GM12878 (cell line): Measurements from ENCODE around the gene POLA2. TPM values are rescaled to one million over a fixed set of nuclear protein-coding genes. Genes with fewer than 3 reads are reported as not detected.

Experiments
- polyA plus RNA-seq, 11 experiments: library from polyadenylated mRNA; depleted of rRNA in 4 of 11; unstranded in 6 of 11; stranded (reverse) in 5 of 11; fragments of >200 nt; fragmentation: Nextera tagmentation in 4 of 11; fragmentation: Illumina TruSeq in 1 of 11; extraction: Ambion mirVana in 4 of 11; extraction: Trizol in 1 of 11; gene quantifications; 1 replicate in 1 of 11; 2 replicates in 10 of 11; pipeline versions ENCODE4 v1.2.1 to v1.2.3, GENCODE V29; 2011 to 2016; ENCODE audit warnings: inconsistent platforms in 2 of 11, missing spikeins in 2 of 11, low read depth in 1 of 11
- total RNA-seq, 4 experiments: library from RNA; depleted of rRNA in 3 of 4; stranded (reverse); fragments of >200 nt in 3 of 4; fragmentation: Illumina TruSeq in 1 of 4; extraction: Trizol in 1 of 4; gene quantifications; 2 replicates each; pipeline versions ENCODE4 v1.2.1 to v1.2.3, GENCODE V29; 2013 to 2021
- TF ChIP-seq, protein P1 (sequence below): fragments of 450-650 bp; IDR thresholded peaks from 2 replicates; pipeline ENCODE4 v1.6.1; 2016; ENCODE audit warnings: mild to moderate bottlenecking
- TF ChIP-seq, protein P2 (sequence below): fragments of 450-650 bp; IDR thresholded peaks from 2 replicates; pipeline ENCODE4 v1.6.1; 2017; ENCODE audit warnings: low read depth, mild to moderate bottlenecking, moderate library complexity

POLA2 gene
- total and polyA plus RNA-seq, 10 of the 15 experiments (the other 5 are each of a cell fraction or from before 2014, with no cell fraction given): 4.2 to 121 (median 56.2) TPM

DNA sequence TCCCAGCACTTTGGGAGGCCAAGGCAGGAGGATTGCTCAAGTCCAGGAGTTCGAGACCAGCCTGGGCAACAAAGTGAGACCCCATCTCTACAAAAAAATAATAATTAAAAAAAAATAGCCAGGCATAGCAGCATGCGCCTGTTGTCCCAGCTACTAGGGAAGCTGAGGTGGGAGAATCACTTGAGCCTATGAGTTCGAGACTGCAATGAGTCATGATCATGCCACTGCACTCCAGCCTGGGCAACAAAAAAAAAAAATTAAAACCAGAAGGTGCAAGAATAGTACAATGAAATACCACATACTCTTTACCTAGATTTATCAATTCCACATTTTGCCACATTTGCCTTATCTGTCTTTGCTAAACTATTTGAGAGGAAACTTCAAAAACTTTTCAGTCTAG lies 80.1 kb downstream of the POLA2 start (continued):
- TF ChIP-seq, protein P1, sequence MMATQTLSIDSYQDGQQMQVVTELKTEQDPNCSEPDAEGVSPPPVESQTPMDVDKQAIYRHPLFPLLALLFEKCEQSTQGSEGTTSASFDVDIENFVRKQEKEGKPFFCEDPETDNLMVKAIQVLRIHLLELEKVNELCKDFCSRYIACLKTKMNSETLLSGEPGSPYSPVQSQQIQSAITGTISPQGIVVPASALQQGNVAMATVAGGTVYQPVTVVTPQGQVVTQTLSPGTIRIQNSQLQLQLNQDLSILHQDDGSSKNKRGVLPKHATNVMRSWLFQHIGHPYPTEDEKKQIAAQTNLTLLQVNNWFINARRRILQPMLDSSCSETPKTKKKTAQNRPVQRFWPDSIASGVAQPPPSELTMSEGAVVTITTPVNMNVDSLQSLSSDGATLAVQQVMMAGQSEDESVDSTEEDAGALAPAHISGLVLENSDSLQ: no peak
- TF ChIP-seq, protein P2, sequence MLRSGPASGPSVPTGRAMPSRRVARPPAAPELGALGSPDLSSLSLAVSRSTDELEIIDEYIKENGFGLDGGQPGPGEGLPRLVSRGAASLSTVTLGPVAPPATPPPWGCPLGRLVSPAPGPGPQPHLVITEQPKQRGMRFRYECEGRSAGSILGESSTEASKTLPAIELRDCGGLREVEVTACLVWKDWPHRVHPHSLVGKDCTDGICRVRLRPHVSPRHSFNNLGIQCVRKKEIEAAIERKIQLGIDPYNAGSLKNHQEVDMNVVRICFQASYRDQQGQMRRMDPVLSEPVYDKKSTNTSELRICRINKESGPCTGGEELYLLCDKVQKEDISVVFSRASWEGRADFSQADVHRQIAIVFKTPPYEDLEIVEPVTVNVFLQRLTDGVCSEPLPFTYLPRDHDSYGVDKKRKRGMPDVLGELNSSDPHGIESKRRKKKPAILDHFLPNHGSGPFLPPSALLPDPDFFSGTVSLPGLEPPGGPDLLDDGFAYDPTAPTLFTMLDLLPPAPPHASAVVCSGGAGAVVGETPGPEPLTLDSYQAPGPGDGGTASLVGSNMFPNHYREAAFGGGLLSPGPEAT: no peak

Other genes with a start within 250 kb of the POLA2 start
Only the 7 nearest of the 21 such genes appear.
- not detected in 2 replicates for gene SPDYC, start 91.7 kb upstream of the POLA2 start, total RNA-seq (2014; rRNA removed)
- not detected in 2 replicates for gene SPDYC, start 91.7 kb upstream of the POLA2 start, total RNA-seq (2014; rRNA removed; fragmentation: Illumina TruSeq; extraction: Trizol)
- not detected in 2 replicates for gene SPDYC, start 91.7 kb upstream of the POLA2 start, total RNA-seq (2021)
- not detected in 2 replicates for gene SPDYC, start 91.7 kb upstream of the POLA2 start, polyA plus RNA-seq (2011; rRNA removed)
- gene SPDYC, start 91.7 kb upstream of the POLA2 start, polyA plus RNA-seq (2014; fragmentation: Illumina TruSeq; extraction: Trizol): not detected in 2 replicates
- gene SPDYC, start 91.7 kb upstream of the POLA2 start, polyA plus RNA-seq (2014; fragmentation: Nextera tagmentation; extraction: Ambion mirVana): not detected
- gene SPDYC, start 91.7 kb upstream of the POLA2 start, polyA plus RNA-seq (2014; rRNA removed): not detected in 2 replicates
- not detected for gene SPDYC, start 91.7 kb upstream of the POLA2 start, polyA plus RNA-seq (2016; fragmentation: Nextera tagmentation; extraction: Ambion mirVana)
- gene CAPN1, start 80.0 kb upstream of the POLA2 start, total RNA-seq (2014; rRNA removed): 67.1 and 78.0 TPM in 2 replicates
- 27.4 and 33.0 TPM in 2 replicates for gene CAPN1, start 80.0 kb upstream of the POLA2 start, total RNA-seq (2014; rRNA removed; fragmentation: Illumina TruSeq; extraction: Trizol)
- 167 and 186 TPM in 2 replicates for gene CAPN1, start 80.0 kb upstream of the POLA2 start, total RNA-seq (2021)
- 24.2 and 68.4 TPM in 2 replicates for gene CAPN1, start 80.0 kb upstream of the POLA2 start, polyA plus RNA-seq (2011; rRNA removed)
- gene CAPN1, start 80.0 kb upstream of the POLA2 start, polyA plus RNA-seq (2014; fragmentation: Illumina TruSeq; extraction: Trizol): 23.6 and 76.6 TPM in 2 replicates
- gene CAPN1, start 80.0 kb upstream of the POLA2 start, polyA plus RNA-seq (2014; fragmentation: Nextera tagmentation; extraction: Ambion mirVana): 1 to 10 TPM; 2.2 to 7.9 TPM
- 100 and 112 TPM in 2 replicates for gene CAPN1, start 80.0 kb upstream of the POLA2 start, polyA plus RNA-seq (2014; rRNA removed)
- 100 to 1,000 TPM; 103 to 104 TPM for gene CAPN1, start 80.0 kb upstream of the POLA2 start, polyA plus RNA-seq (2016; fragmentation: Nextera tagmentation; extraction: Ambion mirVana)
- 0.44 TPM in 1 of 2 replicates, not detected in the other for gene CDC42EP2, start 52.9 kb downstream of the POLA2 start, total RNA-seq (2014; rRNA removed)
- 0.23 TPM in 1 of 2 replicates, not detected in the other for gene CDC42EP2, start 52.9 kb downstream of the POLA2 start, total RNA-seq (2014; rRNA removed; fragmentation: Illumina TruSeq; extraction: Trizol)
- 0.66 and 1.2 TPM in 2 replicates for gene CDC42EP2, start 52.9 kb downstream of the POLA2 start, total RNA-seq (2021)
- 0.03 TPM in 1 of 2 replicates, not detected in the other for gene CDC42EP2, start 52.9 kb downstream of the POLA2 start, polyA plus RNA-seq (2011; rRNA removed)
- gene CDC42EP2, start 52.9 kb downstream of the POLA2 start, polyA plus RNA-seq (2014; fragmentation: Illumina TruSeq; extraction: Trizol): 0.06 TPM in 1 of 2 replicates, not detected in the other
- gene CDC42EP2, start 52.9 kb downstream of the POLA2 start, polyA plus RNA-seq (2014; fragmentation: Nextera tagmentation; extraction: Ambion mirVana): under 1 TPM in 1 of 2 experiments, not detected in 1; 0.07 TPM
- 0.12 and 0.41 TPM in 2 replicates for gene CDC42EP2, start 52.9 kb downstream of the POLA2 start, polyA plus RNA-seq (2014; rRNA removed)
- under 1 TPM; 0.09 to 0.13 TPM for gene CDC42EP2, start 52.9 kb downstream of the POLA2 start, polyA plus RNA-seq (2016; fragmentation: Nextera tagmentation; extraction: Ambion mirVana)
- 34.0 and 36.2 TPM in 2 replicates for gene DPF2, start 71.9 kb downstream of the POLA2 start, total RNA-seq (2014; rRNA removed)
- gene DPF2, start 71.9 kb downstream of the POLA2 start, total RNA-seq (2014; rRNA removed; fragmentation: Illumina TruSeq; extraction: Trizol): 27.5 and 27.9 TPM in 2 replicates
- 49.2 and 57.3 TPM in 2 replicates for gene DPF2, start 71.9 kb downstream of the POLA2 start, total RNA-seq (2021)
- gene DPF2, start 71.9 kb downstream of the POLA2 start, polyA plus RNA-seq (2011; rRNA removed): 24.3 and 29.4 TPM in 2 replicates
- 44.0 and 54.1 TPM in 2 replicates for gene DPF2, start 71.9 kb downstream of the POLA2 start, polyA plus RNA-seq (2014; fragmentation: Illumina TruSeq; extraction: Trizol)
- gene DPF2, start 71.9 kb downstream of the POLA2 start, polyA plus RNA-seq (2014; fragmentation: Nextera tagmentation; extraction: Ambion mirVana): 10 to 100 TPM; 14.7 to 15.0 TPM
- 32.0 and 33.1 TPM in 2 replicates for gene DPF2, start 71.9 kb downstream of the POLA2 start, polyA plus RNA-seq (2014; rRNA removed)
- 10 to 100 TPM; 56.8 to 60.0 TPM for gene DPF2, start 71.9 kb downstream of the POLA2 start, polyA plus RNA-seq (2016; fragmentation: Nextera tagmentation; extraction: Ambion mirVana)
- 1.3 and 1.4 TPM in 2 replicates for gene TIGD3, start 92.8 kb downstream of the POLA2 start, total RNA-seq (2014; rRNA removed)
- 0.18 and 0.49 TPM in 2 replicates for gene TIGD3, start 92.8 kb downstream of the POLA2 start, total RNA-seq (2014; rRNA removed; fragmentation: Illumina TruSeq; extraction: Trizol)
- 1.2 and 1.3 TPM in 2 replicates for gene TIGD3, start 92.8 kb downstream of the POLA2 start, total RNA-seq (2021)
- 0.20 and 0.41 TPM in 2 replicates for gene TIGD3, start 92.8 kb downstream of the POLA2 start, polyA plus RNA-seq (2011; rRNA removed)
- 0.25 and 0.52 TPM in 2 replicates for gene TIGD3, start 92.8 kb downstream of the POLA2 start, polyA plus RNA-seq (2014; fragmentation: Illumina TruSeq; extraction: Trizol)
- gene TIGD3, start 92.8 kb downstream of the POLA2 start, polyA plus RNA-seq (2014; fragmentation: Nextera tagmentation; extraction: Ambion mirVana): under 1 TPM; 0.13 TPM
- 0.66 and 1.00 TPM in 2 replicates for gene TIGD3, start 92.8 kb downstream of the POLA2 start, polyA plus RNA-seq (2014; rRNA removed)
- under 1 TPM; 0.64 to 0.95 TPM for gene TIGD3, start 92.8 kb downstream of the POLA2 start, polyA plus RNA-seq (2016; fragmentation: Nextera tagmentation; extraction: Ambion mirVana)
- gene SLC25A45, start 120.7 kb downstream of the POLA2 start, total RNA-seq (2014; rRNA removed): 19.4 and 22.8 TPM in 2 replicates
- gene SLC25A45, start 120.7 kb downstream of the POLA2 start, total RNA-seq (2014; rRNA removed; fragmentation: Illumina TruSeq; extraction: Trizol): 10.8 and 13.1 TPM in 2 replicates
- 28.6 and 29.1 TPM in 2 replicates for gene SLC25A45, start 120.7 kb downstream of the POLA2 start, total RNA-seq (2021)
- 9.2 and 15.4 TPM in 2 replicates for gene SLC25A45, start 120.7 kb downstream of the POLA2 start, polyA plus RNA-seq (2011; rRNA removed)
- gene SLC25A45, start 120.7 kb downstream of the POLA2 start, polyA plus RNA-seq (2014; fragmentation: Illumina TruSeq; extraction: Trizol): 15.5 and 17.8 TPM in 2 replicates
- 1 to 10 TPM; 4.1 to 9.7 TPM for gene SLC25A45, start 120.7 kb downstream of the POLA2 start, polyA plus RNA-seq (2014; fragmentation: Nextera tagmentation; extraction: Ambion mirVana)
- gene SLC25A45, start 120.7 kb downstream of the POLA2 start, polyA plus RNA-seq (2014; rRNA removed): 33.7 and 35.5 TPM in 2 replicates
- gene SLC25A45, start 120.7 kb downstream of the POLA2 start, polyA plus RNA-seq (2016; fragmentation: Nextera tagmentation; extraction: Ambion mirVana): 10 to 100 TPM; 31.0 to 35.2 TPM
- gene FRMD8, start 124.7 kb downstream of the POLA2 start, total RNA-seq (2014; rRNA removed): 40.9 and 47.5 TPM in 2 replicates
- gene FRMD8, start 124.7 kb downstream of the POLA2 start, total RNA-seq (2014; rRNA removed; fragmentation: Illumina TruSeq; extraction: Trizol): 12.2 and 14.3 TPM in 2 replicates
- 65.1 and 69.4 TPM in 2 replicates for gene FRMD8, start 124.7 kb downstream of the POLA2 start, total RNA-seq (2021)
- gene FRMD8, start 124.7 kb downstream of the POLA2 start, polyA plus RNA-seq (2011; rRNA removed): 8.0 and 18.4 TPM in 2 replicates
- 6.6 and 14.0 TPM in 2 replicates for gene FRMD8, start 124.7 kb downstream of the POLA2 start, polyA plus RNA-seq (2014; fragmentation: Illumina TruSeq; extraction: Trizol)
- gene FRMD8, start 124.7 kb downstream of the POLA2 start, polyA plus RNA-seq (2014; fragmentation: Nextera tagmentation; extraction: Ambion mirVana): 1 to 10 TPM; 8.3 TPM
- 53.8 and 55.9 TPM in 2 replicates for gene FRMD8, start 124.7 kb downstream of the POLA2 start, polyA plus RNA-seq (2014; rRNA removed)
- gene FRMD8, start 124.7 kb downstream of the POLA2 start, polyA plus RNA-seq (2016; fragmentation: Nextera tagmentation; extraction: Ambion mirVana): 10 to 100 TPM; 37.7 to 42.4 TPM